H1 (cell line): ENCODE measurements around the gene ZBTB22. TPM values are rescaled to one million over a fixed set of nuclear protein-coding genes. Genes with fewer than 3 reads are reported as not detected.

ENCODE experiments used
- BRCA1 ChIP-seq: IDR thresholded peaks from 2 replicates; pipeline ENCODE4 v1.6.1; 2012; ENCODE audit warnings: low read depth, low read length, improper control_type of control experiment
- polyA plus RNA-seq, 7 experiments: library from polyadenylated mRNA; depleted of rRNA in 3 of 7; stranded (reverse) in 5 of 7; unstranded in 2 of 7; fragments of >200 nt in 5 of 7; fragments of 200-250 nt in 2 of 7; gene quantifications; 1 replicate in 5 of 7; 2 replicates in 1 of 7; 4 replicates in 1 of 7; pipeline versions ENCODE4 v1.2.1 to v1.2.3, GENCODE V29; 2011 to 2013; ENCODE audit warnings: missing spikeins in 2 of 7, mixed read lengths in 2 of 7
- total RNA-seq: library from RNA; stranded (reverse); fragmentation: NEBNext Ultra II Directional; extraction: Animal tissue kit (Norgen Biotek cat#: 25700); gene quantifications from 2 replicates; pipeline ENCODE4 v1.2.1, GENCODE V29; 2021

ZBTB22 gene
- total and polyA plus RNA-seq, 2 of the 8 experiments (the other 6 are each of a cell fraction or from before 2014, with no cell fraction given) = 7.4 to 9.9 TPM

DNA sequence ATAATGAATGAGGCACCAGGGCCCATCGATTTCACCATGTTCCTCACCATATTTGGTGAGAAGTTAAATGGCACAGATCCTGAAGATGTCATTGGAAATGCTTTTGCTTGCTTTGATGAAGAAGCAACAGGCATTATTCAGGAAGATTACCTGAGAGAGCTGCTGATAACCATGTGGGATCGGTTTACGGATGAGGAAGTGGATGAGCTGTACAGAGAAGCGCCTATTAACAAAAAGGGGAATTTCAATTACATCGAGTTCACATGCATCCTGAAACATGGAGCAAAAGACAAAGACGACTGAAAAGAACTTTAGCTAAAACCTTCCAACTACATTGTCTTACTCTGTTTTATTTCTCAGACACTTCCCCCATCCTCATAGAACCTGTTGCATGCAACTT lies 21.6 kb upstream of the ZBTB22 start (continued):
- no peak for TF ChIP-seq BRCA1
